Fibroblast of lung (primary cell): ENCODE data around the gene ARHGAP6.

Experiments used
- CTCF ChIP-seq, 2 donors: IDR thresholded peaks in 1 of 2; conservative IDR thresholded peaks in 1 of 2; 1 replicate in 1 of 2; 2 replicates in 1 of 2; pipeline ENCODE4 v1.5.1; 2011 to 2012; ENCODE audit warnings: low read length in 2 of 2, control low read depth in 1 of 2, inconsistent platforms in 1 of 2, low read depth in 1 of 2, mild to moderate bottlenecking in 1 of 2
- EZH2 ChIP-seq: IDR thresholded peaks from 2 replicates; pipeline ENCODE4 v1.5.1; 2012; ENCODE audit warnings: low read length, control low read depth, mild to moderate bottlenecking; ENCODE audit errors: missing control alignments

GRCh38 chrX:11424903-11425674 is 240.6 kb downstream of the ARHGAP6 start:
- TF ChIP-seq CTCF (conservative IDR thresholded peaks at IDR 0.05 in 1 of 2, IDR thresholded peaks at IDR 0.05 in 1 of 2; ENCODE audit: low read depth in 1 of 2, low read length in 2 of 2) (no peak), EZH2 (no peak)
